GM23338 (cell line): ENCODE data around the gene PIGZ. TPM values are rescaled to one million over a fixed set of nuclear protein-coding genes. Genes with fewer than 3 reads are reported as not detected.

Source experiments
- ATAC-seq: fragments of 200-7000 bp; cut with Tn5 transposase; 3 replicates; pipeline ENCODE4 v1.9.1; 2020
- DNase-seq: peaks from one replicate; pipeline ENCODE4 v3.0.0-alpha.2; 2015; ENCODE audit warnings: low spot score
- H2AFZ ChIP-seq: fragments of 200-600 bp; sonication (generic); 2 replicates; pipeline ENCODE4 v1.8.0; 2016; ENCODE audit warnings: antibody characterized with exemption, mild to moderate bottlenecking, moderate library complexity
- H3F3A ChIP-seq: fragments of 200-600 bp; sonication (generic); replicated peaks from 2 replicates; pipeline ENCODE4 v1.8.0; 2017; ENCODE audit warnings: antibody characterized with exemption, mixed run types, low read depth
- H3K27ac ChIP-seq: fragments of 200-600 bp; sonication (generic); 2 replicates; pipeline ENCODE4 v1.6.1; 2016; ENCODE audit warnings: low read depth
- H3K27me3 ChIP-seq: fragments of 200-600 bp; sonication (generic); 2 replicates; pipeline ENCODE4 v1.8.0; 2016; ENCODE audit warnings: mild to moderate bottlenecking, mixed run types, moderate library complexity; ENCODE audit not compliant: insufficient read depth
- H3K36me3 ChIP-seq: fragments of 200-600 bp; sonication (generic); 2 replicates; pipeline ENCODE4 v1.8.0; 2016; ENCODE audit warnings: mild to moderate bottlenecking; ENCODE audit not compliant: insufficient read depth
- H3K4me1 ChIP-seq: fragments of 200-600 bp; sonication (generic); 2 replicates; pipeline ENCODE4 v1.8.0; 2016; ENCODE audit warnings: mild to moderate bottlenecking, moderate library complexity; ENCODE audit not compliant: insufficient read depth
- H3K4me2 ChIP-seq: fragments of 200-600 bp; sonication (generic); 2 replicates; pipeline ENCODE4 v1.7.1; 2017; ENCODE audit warnings: mixed run types
- H3K4me3 ChIP-seq: fragments of 200-600 bp; sonication (generic); 2 replicates; pipeline ENCODE4 v1.6.1; 2016; ENCODE audit warnings: mixed run types
- H3K79me2 ChIP-seq: fragments of 200-600 bp; sonication (generic); replicated peaks from 2 replicates; pipeline ENCODE4 v1.8.0; 2017; ENCODE audit warnings: mild to moderate bottlenecking; ENCODE audit not compliant: insufficient read depth
- H3K9me2 ChIP-seq: fragments of 200-600 bp; sonication (generic); 2 replicates; pipeline ENCODE4 v1.8.0; 2017; ENCODE audit not compliant: insufficient read depth
- H4K20me1 ChIP-seq: fragments of 200-600 bp; sonication (generic); replicated peaks from 2 replicates; pipeline ENCODE4 v1.8.0; 2017; ENCODE audit warnings: mild to moderate bottlenecking; ENCODE audit not compliant: insufficient read depth
- H3K27ac Mint-ChIP-seq: 2 replicates; pipeline ENCODE4 v1.8.0; 2020; ENCODE audit warnings: inconsistent platforms, mild to moderate bottlenecking, moderate library complexity, mixed read lengths
- H3K27me3 Mint-ChIP-seq: 3 replicates; pipeline ENCODE4 v1.8.0; 2022; ENCODE audit warnings: low read depth, mild to moderate bottlenecking, moderate library complexity, mixed read lengths, inconsistent platforms; ENCODE audit not compliant: insufficient read depth, poor library complexity
- H3K36me3 Mint-ChIP-seq: 3 replicates; pipeline ENCODE4 v1.8.0; 2021; ENCODE audit warnings: low read depth, mild to moderate bottlenecking, inconsistent platforms, moderate library complexity, mixed read lengths
- H3K4me1 Mint-ChIP-seq: 3 replicates; pipeline ENCODE4 v1.8.0; 2020; ENCODE audit warnings: mild to moderate bottlenecking, inconsistent platforms, mixed read lengths
- H3K4me3 Mint-ChIP-seq: 3 replicates; pipeline ENCODE4 v1.8.0; 2021; ENCODE audit warnings: moderate library complexity, mild to moderate bottlenecking, inconsistent platforms, mixed read lengths
- H3K9me3 Mint-ChIP-seq: 3 replicates; pipeline ENCODE4 v1.8.0; 2020; ENCODE audit warnings: moderate library complexity, mild to moderate bottlenecking, inconsistent platforms, mixed read lengths
- CTCF ChIP-seq, 2 experiments: fragments of 200-600 bp in 1 of 2; sonication (generic) in 1 of 2; conservative IDR thresholded peaks; 2 replicates each; pipeline versions ENCODE4 v1.5.1 to v1.6.1; 2016 to 2017; ENCODE audit warnings: antibody characterized with exemption in 2 of 2, low read depth in 2 of 2, mild to moderate bottlenecking in 2 of 2, moderate library complexity in 1 of 2
- EZH2phosphoT487 ChIP-seq: fragments of 200-600 bp; sonication (generic); IDR thresholded peaks from one replicate; pipeline ENCODE4 v1.8.1; 2018; ENCODE audit warnings: antibody characterized with exemption; ENCODE audit not compliant: unreplicated experiment
- JUNB ChIP-seq: IDR thresholded peaks from one replicate; pipeline ENCODE4 v1.6.1; 2016; ENCODE audit warnings: antibody characterized with exemption; ENCODE audit not compliant: unreplicated experiment
- NANOG ChIP-seq: IDR thresholded peaks from 2 replicates; pipeline ENCODE4 v1.6.1; 2016; ENCODE audit warnings: antibody characterized with exemption, borderline replicate concordance
- STAT1 ChIP-seq: IDR thresholded peaks from one replicate; pipeline ENCODE4 v1.6.1; 2016; ENCODE audit warnings: antibody characterized with exemption; ENCODE audit not compliant: unreplicated experiment
- ZNF114 ChIP-seq: fragments of 250-450 bp; sonication (Bioruptor Pico); IDR thresholded peaks from 2 replicates; pipeline ENCODE4 v1.5.0; 2020; ENCODE audit warnings: mild to moderate bottlenecking, moderate library complexity
- polyA plus RNA-seq: library from polyadenylated mRNA; unstranded; fragments of >200 nt; fragmentation: Nextera tagmentation; extraction: Ambion mirVana; gene quantifications from 2 replicates; pipeline ENCODE4 v1.2.1, GENCODE V29; 2016
- total RNA-seq: library from RNA; depleted of rRNA; stranded (reverse); fragments of >200 nt; shearing (Covaris generic); gene quantifications from 2 replicates; pipeline ENCODE4 v1.2.3, GENCODE V29; 2014
- TF ChIP-seq, protein P1 (sequence below): IDR thresholded peaks from 2 replicates; pipeline ENCODE4 v1.6.1; 2016; ENCODE audit warnings: antibody characterized with exemption
- TF ChIP-seq, protein P2 (sequence below): fragments of 250-450 bp; sonication (Bioruptor Pico); IDR thresholded peaks from 2 replicates; pipeline ENCODE4 v1.5.0; 2020; ENCODE audit warnings: mild to moderate bottlenecking, moderate library complexity

PIGZ gene
- total and polyA plus RNA-seq, 2 experiments from 2014 or later = 0.16 TPM; not detected in 1

- H3K4me1 Mint-ChIP-seq = peaks cover 3% of the 10 kb centered on the region; the same call in 1 of the 3 replicates
- no peaks in the 10 kb centered on the region for H3K9me3 Mint-ChIP-seq
- Histone ChIP-seq H3K4me1 (no peaks in the 10 kb centered on the region), H3K27ac (no peak overlapping the region), H3K79me2 (no peaks in the 10 kb centered on the region), H3K4me2 (no peak overlapping the region), H4K20me1 (no peaks in the 10 kb centered on the region), H3K36me3 (no peaks in the 10 kb centered on the region), H3K4me3 (no peak overlapping the region), H3K27me3 (no peaks in the 10 kb centered on the region), H3F3A (peaks cover 3% of the 10 kb centered on the region; the same call in 1 of the 2 replicates), H3K9me2 (no peaks in the 10 kb centered on the region), H2AFZ (no peak overlapping the region)
- no peak overlapping the region for H3K4me3 Mint-ChIP-seq
- peak overlapping the region; percentile 50; the same call in 1 of the 2 replicates for H3K27ac Mint-ChIP-seq
- no peak for TF ChIP-seq CTCF (conservative IDR thresholded peaks at IDR 0.05; ENCODE audit: low read depth in 2 of 2)
- peaks cover 5% of the 10 kb centered on the region for H3K27me3 Mint-ChIP-seq
- H3K36me3 Mint-ChIP-seq = no peaks in the 10 kb centered on the region
- ATAC-seq (no peak), DNase-seq (no peak)
Observed at GRCh38 chr3:196994056-196994455, 25.4 kb upstream of the PIGZ start.

- no peaks in the 10 kb centered on the region for H3K36me3 ChIP-seq
- H3K79me2 ChIP-seq = no peaks in the 10 kb centered on the region
- H3K4me3 ChIP-seq = no peak overlapping the region
- H4K20me1 ChIP-seq = no peaks in the 10 kb centered on the region
- peaks cover 3% of the 10 kb centered on the region; the same call in 1 of the 2 replicates for H3F3A ChIP-seq
- H3K27me3 Mint-ChIP-seq = peaks cover 7% of the 10 kb centered on the region
- no peak overlapping the region for H3K27ac Mint-ChIP-seq
- H3K9me2 ChIP-seq = no peaks in the 10 kb centered on the region
- no peak overlapping the region for H3K4me2 ChIP-seq
- DNase-seq = no peak
- TF ChIP-seq STAT1 (no peak), CTCF (conservative IDR thresholded peaks at IDR 0.05; ENCODE audit: low read depth in 2 of 2) (no peak), EZH2phosphoT487 (no peak), NANOG (no peak), JUNB (no peak), ZNF114 (CRISPR knock-in tag) (no peak)
- TF ChIP-seq, protein P1, sequence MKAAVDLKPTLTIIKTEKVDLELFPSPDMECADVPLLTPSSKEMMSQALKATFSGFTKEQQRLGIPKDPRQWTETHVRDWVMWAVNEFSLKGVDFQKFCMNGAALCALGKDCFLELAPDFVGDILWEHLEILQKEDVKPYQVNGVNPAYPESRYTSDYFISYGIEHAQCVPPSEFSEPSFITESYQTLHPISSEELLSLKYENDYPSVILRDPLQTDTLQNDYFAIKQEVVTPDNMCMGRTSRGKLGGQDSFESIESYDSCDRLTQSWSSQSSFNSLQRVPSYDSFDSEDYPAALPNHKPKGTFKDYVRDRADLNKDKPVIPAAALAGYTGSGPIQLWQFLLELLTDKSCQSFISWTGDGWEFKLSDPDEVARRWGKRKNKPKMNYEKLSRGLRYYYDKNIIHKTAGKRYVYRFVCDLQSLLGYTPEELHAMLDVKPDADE = no peak
- TF ChIP-seq, protein P2, sequence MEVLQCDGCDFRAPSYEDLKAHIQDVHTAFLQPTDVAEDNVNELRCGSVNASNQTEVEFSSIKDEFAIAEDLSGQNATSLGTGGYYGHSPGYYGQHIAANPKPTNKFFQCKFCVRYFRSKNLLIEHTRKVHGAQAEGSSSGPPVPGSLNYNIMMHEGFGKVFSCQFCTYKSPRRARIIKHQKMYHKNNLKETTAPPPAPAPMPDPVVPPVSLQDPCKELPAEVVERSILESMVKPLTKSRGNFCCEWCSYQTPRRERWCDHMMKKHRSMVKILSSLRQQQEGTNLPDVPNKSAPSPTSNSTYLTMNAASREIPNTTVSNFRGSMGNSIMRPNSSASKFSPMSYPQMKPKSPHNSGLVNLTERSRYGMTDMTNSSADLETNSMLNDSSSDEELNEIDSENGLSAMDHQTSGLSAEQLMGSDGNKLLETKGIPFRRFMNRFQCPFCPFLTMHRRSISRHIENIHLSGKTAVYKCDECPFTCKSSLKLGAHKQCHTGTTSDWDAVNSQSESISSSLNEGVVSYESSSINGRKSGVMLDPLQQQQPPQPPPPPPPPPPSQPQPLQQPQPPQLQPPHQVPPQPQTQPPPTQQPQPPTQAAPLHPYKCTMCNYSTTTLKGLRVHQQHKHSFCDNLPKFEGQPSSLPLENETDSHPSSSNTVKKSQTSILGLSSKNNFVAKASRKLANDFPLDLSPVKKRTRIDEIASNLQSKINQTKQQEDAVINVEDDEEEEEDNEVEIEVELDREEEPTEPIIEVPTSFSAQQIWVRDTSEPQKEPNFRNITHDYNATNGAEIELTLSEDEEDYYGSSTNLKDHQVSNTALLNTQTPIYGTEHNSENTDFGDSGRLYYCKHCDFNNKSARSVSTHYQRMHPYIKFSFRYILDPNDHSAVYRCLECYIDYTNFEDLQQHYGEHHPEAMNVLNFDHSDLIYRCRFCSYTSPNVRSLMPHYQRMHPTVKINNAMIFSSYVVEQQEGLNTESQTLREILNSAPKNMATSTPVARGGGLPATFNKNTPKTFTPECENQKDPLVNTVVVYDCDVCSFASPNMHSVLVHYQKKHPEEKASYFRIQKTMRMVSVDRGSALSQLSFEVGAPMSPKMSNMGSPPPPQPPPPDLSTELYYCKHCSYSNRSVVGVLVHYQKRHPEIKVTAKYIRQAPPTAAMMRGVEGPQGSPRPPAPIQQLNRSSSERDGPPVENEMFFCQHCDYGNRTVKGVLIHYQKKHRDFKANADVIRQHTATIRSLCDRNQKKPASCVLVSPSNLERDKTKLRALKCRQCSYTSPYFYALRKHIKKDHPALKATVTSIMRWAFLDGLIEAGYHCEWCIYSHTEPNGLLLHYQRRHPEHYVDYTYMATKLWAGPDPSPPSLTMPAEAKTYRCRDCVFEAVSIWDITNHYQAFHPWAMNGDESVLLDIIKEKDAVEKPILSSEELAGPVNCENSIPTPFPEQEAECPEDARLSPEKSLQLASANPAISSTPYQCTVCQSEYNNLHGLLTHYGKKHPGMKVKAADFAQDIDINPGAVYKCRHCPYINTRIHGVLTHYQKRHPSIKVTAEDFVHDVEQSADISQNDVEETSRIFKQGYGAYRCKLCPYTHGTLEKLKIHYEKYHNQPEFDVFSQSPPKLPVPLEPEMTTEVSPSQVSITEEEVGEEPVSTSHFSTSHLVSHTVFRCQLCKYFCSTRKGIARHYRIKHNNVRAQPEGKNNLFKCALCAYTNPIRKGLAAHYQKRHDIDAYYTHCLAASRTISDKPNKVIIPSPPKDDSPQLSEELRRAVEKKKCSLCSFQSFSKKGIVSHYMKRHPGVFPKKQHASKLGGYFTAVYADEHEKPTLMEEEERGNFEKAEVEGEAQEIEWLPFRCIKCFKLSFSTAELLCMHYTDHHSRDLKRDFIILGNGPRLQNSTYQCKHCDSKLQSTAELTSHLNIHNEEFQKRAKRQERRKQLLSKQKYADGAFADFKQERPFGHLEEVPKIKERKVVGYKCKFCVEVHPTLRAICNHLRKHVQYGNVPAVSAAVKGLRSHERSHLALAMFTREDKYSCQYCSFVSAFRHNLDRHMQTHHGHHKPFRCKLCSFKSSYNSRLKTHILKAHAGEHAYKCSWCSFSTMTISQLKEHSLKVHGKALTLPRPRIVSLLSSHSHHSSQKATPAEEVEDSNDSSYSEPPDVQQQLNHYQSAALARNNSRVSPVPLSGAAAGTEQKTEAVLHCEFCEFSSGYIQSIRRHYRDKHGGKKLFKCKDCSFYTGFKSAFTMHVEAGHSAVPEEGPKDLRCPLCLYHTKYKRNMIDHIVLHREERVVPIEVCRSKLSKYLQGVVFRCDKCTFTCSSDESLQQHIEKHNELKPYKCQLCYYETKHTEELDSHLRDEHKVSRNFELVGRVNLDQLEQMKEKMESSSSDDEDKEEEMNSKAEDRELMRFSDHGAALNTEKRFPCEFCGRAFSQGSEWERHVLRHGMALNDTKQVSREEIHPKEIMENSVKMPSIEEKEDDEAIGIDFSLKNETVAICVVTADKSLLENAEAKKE = no peak
- no peak overlapping the region for H3K4me3 Mint-ChIP-seq
- no peak overlapping the region for H3K27ac ChIP-seq
- H3K27me3 ChIP-seq = no peaks in the 10 kb centered on the region
- H3K4me1 Mint-ChIP-seq = peaks cover 3% of the 10 kb centered on the region; the same call in 1 of the 3 replicates
- no peak for ATAC-seq
- H3K9me3 Mint-ChIP-seq = no peaks in the 10 kb centered on the region
- peak overlapping the region; percentile 63; the same call in 1 of the 2 replicates for H2AFZ ChIP-seq
- no peaks in the 10 kb centered on the region for H3K36me3 Mint-ChIP-seq
- no peaks in the 10 kb centered on the region for H3K4me1 ChIP-seq
Observed at GRCh38 chr3:196992461-196993065, 23.9 kb upstream of the PIGZ start.
